Activated T-cell treated with anti-CD3 and anti-CD28 coated beads for 4 hours (primary cell): ENCODE data around the gene ALDH8A1.

Source experiments
- DNase-seq: peaks from one replicate; pipeline ENCODE4 v3.0.0-alpha.2; 2020

The ALDH8A1 gene, protein sequence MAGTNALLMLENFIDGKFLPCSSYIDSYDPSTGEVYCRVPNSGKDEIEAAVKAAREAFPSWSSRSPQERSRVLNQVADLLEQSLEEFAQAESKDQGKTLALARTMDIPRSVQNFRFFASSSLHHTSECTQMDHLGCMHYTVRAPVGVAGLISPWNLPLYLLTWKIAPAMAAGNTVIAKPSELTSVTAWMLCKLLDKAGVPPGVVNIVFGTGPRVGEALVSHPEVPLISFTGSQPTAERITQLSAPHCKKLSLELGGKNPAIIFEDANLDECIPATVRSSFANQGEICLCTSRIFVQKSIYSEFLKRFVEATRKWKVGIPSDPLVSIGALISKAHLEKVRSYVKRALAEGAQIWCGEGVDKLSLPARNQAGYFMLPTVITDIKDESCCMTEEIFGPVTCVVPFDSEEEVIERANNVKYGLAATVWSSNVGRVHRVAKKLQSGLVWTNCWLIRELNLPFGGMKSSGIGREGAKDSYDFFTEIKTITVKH

DNA sequence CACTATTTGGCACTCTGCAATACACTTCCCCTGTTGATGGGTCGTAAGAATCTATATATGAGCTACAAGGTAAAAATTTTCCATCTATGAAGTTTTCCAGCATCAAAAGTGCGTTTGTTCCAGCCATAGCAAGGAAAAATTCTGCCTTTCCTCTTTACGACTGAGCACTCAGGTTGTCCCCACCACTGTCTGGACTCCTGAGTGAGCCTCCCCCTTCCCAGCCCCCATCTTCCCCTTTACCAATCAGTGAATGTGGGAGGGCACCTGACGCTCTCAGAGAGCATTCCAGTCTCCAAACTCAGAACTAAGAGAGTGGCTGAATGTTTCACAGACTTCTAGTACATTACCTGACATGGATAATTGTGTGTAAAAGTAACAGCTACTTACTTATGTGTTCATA, at the start of gene ALDH8A1:
TSS of gene ALDH8A1 (minus strand) at position 175 of the 400 bp plus-strand sequence. CDS start at position 127, 48 bp downstream.
- DNase-seq, result no peak

DNA sequence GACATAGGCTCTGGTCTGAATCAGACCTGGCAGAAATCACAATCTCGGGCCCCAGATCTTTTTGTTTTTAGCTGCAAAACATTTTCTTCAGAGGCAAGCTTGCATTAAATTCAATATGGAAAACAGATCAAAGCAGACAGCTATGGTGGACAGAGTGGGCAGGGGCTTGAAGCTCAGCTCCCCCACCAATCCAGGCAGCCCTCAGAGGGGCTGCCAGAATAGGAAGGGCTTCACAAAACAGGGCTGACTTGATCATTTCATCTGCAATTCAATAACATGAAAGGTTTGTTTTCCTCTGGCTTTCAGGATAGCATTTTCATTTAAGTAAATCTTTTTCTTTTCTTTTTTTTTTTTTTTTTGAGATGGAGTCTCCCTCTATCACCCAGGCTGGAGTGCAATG, 49.2 kb upstream of the ALDH8A1 start:
- no peak for DNase-seq

DNA sequence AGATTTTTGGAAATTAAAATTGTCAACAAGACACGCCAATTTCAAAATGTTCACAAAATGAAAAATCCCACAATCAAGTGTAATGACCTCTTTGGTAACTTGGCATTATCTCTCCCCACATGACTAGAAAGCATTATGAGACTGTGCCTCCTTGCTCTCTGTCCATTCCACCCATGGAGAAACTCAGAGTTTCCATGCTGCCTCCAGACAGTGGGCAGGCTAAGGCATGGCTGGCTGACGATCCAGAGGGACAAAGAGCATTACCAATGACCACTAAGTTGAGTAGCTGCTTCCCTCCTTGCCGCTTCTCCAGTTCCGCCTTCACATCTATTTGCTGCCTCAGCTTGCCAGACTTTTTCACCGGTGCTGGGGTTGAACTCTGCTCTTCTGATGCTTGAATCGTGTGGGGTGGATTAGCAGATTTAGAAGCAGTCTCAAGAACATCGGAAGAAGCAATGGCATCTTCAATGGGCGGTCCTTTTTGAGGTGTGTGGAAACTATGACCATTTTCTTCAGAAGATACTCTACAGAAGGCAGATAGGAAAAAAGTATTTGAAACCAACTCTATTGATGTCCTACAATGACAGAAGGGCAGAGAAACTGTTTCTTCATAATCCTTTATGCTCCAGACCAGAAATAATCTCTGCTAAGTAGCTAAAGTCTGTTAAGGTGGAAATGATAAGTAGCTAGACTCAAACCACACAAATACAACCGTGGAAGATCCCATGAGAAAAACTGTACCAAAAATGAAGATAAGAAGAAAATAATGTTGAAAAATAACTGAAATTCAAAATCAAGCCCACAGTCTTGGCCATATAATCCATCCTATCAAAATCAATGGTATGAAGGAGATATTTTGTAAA, 47.5 kb upstream of the ALDH8A1 start:
- no peak for DNase-seq

DNA sequence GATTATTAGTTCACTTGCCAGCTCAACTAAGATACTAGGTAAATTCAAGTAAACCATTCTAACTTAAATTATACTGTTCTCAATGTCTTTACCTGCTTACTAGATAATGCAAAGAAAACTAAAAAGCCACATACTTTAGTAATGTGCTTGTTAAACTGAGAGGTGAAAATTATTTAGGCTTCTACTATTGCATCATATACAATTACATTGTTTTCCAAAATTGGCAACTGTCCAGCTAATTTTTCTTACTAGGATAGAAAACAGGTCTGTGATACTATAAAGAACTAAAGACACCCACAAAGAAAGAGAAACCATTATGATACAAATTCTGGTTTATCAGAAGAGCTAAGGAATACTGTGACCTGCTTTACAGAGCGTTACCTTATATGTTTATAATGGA, 45.6 kb upstream of the ALDH8A1 start:
- no peak for DNase-seq

DNA sequence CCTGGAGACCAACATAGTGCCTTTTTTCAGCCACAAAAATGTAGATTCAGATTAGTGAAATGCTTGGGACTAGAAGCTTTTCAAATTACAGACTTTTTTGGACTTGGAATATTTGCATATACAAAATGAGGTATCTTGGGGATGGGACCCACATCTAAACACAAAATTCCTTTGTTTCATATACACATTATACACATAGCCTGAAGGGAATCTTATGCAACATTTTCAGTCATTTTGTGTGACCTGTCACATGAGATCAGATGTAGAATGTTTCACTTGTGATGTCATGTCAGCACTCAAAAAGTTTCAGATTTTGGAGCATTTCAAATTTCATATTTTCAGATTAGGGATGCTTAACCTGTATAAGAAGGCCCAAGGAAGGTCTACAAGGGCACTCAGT, 44.5 kb upstream of the ALDH8A1 start:
- no peak for DNase-seq

DNA sequence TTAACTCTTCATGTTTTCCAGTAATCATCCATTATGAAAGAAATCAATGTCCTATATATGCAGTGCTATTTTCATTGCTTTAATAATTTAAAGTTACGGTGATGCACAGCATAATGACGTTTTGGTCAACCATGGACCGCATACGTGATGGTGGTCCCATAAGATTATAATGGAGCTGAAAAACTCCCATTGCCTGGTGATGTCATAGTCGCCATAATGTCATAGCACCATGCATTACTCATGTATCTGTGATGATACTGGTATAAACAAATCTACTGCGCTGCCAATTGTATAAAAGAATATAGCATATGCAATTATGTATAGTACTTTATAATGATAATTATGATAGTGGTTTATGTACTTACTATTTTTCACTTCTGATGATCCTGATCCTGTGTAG, 42.3 kb upstream of the ALDH8A1 start:
- DNase-seq, result no peak

DNA sequence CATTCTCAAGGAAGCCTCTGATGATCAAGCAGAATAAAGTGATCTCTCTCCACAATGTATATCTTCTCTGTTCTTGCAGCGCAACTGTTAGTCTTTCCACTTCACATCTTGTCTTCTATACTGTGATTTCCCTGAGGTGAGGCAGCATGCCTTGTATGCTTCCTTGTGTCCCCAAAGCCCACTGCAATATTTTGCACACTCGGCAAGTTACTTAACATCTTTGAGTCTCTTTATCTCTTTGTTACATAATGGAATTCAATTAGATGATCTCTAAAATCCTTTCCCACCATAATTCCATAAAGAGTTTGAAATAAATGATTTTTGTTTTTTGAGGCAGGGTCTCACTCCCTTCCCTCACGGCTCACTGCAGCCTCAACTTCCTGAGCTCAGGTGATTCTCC, 40.4 kb upstream of the ALDH8A1 start:
- no peak for DNase-seq

DNA sequence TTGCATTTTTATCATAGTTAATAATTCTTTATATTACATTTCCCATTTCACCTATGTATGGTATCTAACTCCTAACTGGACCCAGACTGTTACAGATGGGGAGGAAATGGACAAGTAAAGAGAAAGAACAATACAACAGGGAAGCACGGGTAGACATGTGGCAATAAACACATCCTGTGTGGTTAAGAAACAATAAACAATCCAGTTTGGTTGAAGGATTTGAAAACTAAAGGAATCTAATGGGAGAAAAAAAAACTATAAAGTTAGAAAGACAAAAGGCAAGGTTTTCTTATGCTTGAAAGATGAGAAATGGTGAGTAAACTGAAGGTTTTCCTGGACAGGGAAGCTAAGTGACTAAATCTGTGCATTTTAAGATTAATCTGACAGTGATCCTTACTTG, 34.9 kb upstream of the ALDH8A1 start:
- DNase-seq, result no peak

DNA sequence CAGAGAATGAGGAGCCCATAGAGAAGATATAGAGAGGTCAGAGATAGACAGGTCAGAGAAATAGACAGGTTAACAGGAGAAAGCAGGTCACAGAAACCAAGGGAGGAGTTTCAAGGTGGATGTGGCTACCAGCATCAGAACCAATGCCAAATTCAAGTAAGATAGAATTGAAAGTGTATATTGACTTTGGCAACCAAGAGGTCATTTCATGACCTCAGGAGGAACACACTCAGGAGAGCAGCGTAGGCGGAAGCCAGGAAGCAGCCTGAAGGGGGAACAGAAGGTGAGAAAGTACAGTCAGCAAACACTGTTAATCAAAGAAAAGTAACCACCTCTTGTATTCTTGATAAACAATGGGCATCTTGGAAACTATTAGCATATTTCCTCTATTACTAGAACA, 33.9 kb upstream of the ALDH8A1 start:
- DNase-seq, result no peak

DNA sequence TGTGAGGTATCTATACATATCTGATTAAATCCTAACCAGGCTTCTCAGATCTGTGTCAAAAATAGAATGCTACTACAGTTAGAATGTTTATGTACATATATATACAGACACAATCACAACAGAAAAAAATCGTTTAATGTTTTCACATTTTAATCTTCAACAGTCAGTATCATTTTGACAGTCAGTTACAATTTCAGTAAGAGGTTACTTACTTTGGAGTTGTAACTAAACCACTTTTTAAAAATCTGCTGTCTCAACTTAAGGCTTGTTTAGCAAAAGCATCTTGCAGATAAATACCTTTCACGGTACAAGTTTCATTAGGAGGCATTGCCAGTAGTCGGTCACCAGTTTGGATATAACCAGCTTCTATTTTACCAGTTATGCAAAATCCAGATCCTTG, 32.3 kb upstream of the ALDH8A1 start:
- no peak for DNase-seq

DNA sequence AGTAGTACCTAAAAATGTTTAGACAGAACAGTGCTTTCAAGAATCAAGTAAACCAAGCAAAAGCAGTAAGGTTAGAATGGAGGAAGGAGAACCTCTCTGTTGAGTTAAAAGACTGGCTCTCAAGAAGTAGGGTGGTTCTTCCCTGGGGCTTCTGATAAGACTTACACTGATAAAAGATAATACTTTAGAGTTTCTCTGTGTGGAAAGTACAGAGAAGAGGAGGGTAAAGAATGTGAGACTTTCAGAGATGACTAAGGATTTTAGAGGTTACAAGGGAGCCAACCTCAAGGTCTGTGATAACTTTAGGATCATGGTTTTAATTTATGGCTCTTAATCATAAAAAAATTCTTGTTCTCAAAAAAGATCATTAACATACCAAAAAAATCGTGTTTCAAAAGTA, 30.9 kb upstream of the ALDH8A1 start:
- DNase-seq, result no peak

DNA sequence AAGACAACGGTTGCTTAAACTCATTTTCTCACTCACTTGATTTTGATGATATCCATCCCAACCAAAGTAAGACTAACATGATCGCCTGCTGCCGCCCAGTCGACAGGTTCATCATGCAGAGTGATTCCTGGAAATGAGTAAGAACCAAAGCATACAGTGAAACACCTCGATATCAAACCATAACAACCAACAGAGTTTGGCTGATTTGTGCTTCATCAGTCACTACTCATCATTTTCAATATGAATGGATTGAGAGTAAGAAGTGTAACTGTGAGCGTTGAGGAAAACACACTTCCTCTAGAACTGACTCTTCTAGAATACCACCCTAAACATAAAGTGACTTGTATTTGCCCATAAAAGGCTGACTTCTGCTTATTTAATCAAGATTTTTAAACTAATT, 29.2 kb upstream of the ALDH8A1 start:
- DNase-seq, result no peak

DNA sequence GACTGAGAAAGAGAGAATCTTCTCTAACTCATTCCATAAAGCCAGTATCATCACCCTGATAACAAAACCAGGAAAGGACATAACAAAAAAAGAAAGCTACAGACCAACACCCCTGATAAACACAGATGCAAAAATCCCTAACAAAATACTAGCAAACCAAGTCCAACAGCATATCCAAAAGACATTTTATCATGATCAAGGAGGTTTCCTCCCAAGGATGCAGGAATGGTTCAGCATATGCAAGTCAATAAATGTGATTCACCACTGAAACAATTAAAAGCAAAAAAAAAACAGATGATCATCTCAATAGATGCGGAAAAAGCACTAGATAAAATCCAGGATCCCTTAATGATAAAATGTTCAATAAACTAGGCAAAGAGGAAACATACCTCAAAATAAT, 24.5 kb upstream of the ALDH8A1 start:
- DNase-seq, result no peak

DNA sequence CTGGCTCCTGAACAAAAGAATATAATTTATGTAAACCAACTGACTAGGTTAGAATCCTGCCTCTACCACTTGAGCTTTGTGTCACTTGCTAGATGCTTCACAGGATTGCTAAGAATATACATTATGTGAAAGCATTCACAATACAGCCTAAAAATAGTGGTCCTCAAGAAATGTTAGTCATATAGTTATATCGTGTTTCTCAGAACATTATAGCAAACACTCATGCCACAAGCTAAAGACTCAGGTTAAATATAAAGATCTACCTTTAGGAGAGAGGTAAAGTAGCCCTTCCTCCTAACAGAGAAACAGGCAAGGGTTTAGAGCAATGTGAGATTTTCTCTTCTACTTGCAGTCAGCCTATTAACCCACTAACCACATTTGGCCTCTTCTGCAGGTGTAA, 17.8 kb upstream of the ALDH8A1 start:
- no peak for DNase-seq

DNA sequence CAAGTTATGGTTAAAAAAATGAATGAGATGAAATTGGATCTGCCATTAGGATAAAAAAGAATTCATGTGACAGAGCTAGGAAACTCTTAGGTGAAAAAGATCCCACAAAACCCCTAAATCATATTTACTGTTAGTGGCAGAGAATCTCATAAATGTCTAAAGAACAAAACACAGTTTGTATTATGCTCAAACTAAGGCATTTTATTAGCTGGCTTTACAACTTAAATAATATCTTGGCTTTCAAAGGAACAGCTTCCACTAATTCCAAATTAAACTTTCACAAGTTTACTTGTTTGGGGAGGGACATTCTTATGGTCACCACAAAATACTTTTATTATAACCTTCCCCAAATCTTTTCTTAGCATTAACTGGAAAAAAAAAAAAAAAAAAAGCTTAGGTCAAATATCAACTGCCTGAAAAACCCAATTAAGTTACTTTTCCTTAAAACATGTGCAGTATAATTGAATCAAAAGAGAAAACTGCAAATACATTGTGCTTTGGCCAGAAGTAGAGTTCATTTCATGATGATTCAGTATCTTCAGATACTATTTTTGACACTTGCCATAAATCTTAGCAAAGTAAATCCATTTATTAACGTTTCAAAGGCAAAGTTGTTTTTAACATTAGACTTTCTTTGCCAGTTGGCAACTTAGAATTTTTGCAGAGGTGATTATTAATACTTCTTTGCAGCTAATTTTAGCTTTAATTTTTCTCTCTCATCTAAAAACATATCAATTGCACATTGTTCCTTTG, 14.7 kb upstream of the ALDH8A1 start:
- DNase-seq, result no peak

DNA sequence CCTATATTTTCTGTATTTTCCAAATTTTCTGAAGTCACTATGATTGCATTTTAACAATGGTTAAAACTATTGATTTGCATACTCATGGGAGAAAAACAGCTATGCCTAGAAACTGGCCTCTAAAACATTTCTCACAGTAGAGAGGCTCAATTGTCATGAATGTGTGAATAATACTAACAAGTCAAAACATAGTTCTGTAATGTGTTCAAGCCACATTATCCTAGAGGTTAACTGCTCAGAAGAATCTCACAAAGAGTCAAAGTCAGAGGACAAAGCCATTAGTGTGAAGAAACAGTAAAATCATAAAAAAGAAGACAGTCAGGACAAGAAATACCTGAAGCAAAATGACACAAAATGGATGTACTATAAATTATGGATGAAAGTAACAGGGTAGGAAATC, 12.5 kb upstream of the ALDH8A1 start:
- DNase-seq, result no peak

DNA sequence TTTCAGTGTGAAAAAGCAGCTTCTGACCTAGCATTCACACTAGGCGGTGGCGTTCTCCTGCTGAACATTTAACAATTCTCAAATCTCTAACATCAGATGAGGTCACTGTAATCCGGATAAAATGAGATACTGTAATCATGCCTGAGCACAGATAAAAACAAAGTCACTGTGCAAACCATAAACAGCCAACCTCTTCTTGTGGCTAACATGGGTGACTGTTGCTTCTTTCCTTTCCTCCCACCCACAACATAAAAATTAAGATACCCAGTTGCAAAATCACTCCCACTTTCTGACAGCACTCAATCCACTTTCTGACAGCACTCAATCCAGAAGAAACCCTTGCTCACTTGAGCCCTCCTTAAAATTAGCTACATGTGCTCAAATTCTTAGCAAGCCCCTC, 11.5 kb upstream of the ALDH8A1 start:
- no peak for DNase-seq

DNA sequence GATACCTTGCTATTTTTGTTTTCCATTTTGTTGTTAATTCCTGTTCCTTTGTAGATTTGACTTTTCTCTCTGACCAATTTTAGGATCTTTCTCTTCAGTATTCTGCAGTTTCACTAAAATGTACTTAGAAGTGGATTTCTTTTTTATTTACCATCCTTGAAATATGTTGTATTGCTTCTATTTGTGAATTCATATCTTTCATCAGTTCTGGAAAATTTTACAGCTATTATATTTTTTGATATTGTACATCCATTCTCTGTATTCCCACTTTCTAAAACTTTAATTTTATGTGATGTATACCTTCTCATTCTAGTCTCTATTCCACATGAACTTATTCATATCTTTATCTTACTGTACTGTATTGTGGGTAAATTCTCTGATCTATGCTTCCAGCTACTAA, 9.7 kb upstream of the ALDH8A1 start:
- DNase-seq, result no peak

DNA sequence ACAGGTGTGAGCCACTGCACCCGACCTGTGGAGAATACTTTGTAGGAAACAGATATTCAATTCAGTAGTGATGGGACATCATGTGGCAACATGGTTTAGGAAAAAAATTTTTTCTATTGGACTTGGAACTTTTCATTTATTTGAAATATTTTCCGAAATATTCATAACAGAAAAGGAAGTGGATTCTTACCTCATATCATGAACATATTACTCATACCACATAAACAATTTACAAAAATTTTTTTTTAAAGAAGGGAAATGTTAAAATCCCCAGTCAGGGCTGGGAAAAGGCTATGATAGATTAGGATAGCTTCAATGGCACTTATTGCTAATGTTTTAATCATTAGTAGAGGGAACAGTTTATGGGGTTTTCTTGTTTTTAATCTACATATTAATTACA, 6.8 kb upstream of the ALDH8A1 start:
- DNase-seq, result no peak

DNA sequence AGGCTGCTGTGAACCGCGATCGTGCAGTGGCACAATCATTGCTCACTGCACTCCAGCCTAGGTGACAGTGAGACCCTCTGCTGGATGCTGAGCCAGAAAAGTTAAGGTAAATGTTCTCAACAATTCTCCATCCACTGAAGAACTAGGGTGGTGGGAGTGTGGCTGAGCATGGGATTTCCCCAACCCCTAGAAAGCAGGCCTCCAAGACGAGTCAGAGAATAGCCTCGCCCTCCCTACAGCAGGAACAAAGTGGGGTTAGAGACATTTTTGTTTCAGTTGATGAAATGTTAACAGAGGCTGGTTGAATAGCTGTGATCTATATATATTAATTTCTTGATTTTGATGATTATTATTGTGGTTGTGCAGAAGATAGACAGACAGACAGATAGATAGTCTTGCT, 6.1 kb upstream of the ALDH8A1 start:
- DNase-seq, result no peak

DNA sequence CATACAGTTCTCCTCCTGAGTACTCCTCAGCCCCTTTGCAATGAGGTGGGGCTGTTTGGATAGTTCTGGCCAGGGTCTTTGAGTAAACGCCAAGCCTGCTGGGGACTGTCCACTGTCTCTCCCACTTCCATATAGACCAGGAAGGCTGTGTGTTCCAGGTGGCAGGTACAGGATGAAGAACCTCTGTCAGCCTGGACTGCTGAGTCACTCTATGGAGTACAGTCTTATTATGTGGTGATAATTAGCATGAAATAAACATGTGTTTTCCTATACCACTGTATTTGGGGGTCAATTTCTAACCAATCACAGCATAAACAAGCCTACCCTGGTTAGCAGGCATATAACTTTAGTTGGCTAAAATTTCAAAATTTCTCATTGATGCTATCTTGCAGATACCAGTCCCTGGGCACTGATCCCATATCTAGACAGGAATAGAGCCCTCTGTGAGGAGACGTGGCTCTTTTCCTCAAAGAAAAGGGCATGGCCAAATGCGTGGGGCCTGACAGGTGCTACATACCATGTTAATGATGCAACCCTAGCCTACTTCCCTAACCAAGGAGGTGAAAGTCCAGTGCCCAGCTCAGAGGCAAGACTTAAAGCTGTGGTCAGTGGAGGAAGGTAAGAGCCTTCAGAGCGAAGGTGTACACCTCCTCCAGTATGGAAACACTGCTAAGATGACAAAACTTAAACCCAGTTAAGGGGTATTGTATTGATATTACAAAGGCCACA, 4.5 kb upstream of the ALDH8A1 start:
- DNase-seq, result no peak

DNA sequence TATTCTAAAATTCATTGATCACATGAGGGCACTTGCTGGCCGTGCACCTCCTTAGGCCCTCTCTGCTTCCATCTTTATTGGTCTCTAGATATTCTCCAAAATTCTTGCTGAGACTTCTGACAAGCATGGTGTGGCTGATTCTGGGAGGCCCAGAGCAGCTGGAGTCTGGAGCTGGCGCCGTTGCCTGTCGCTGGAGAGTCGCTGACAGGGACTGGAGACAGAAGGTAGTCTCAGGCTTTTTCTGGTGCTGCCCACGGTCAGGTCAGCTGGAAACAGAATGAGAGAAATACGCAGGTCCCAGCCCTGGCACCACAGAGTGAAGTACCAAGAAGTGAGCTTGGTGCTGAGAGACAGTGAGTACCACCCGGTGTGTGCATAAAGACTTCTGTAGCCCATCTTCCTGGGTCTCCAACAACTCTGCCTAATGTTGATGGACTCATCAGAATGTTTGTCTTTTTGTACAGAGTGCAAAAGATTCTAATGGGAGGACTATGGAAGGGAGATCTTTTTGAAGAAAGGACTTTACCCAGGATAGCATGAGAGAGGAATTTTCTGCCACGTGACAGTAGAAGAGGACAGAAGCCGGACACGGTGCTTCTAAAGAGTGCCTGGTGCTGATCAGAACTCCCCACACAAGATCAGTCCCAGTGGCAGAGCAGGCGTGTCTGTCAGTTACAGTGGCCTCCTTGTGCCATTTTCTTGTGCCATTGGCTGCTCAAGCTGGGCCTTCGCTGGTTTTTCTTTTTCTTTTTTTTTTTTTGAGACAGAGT, 1.8 kb upstream of the ALDH8A1 start:
- no peak for DNase-seq
